IMR-90 (cell line): Measurements from ENCODE around the gene TSPAN31. TPM values are rescaled to one million over a fixed set of nuclear protein-coding genes. Genes with fewer than 3 reads are reported as not detected.

Experiments used
- ATAC-seq: fragments of 200-7000 bp; cut with Tn5 transposase; 2 replicates; pipeline ENCODE4 v1.9.1; 2020; ENCODE audit warnings: low read depth, mild to moderate bottlenecking, moderate library complexity
- BruUV-seq: library from RNA; stranded (reverse); fragments of 400-500 nt; replicated peaks from 2 replicates; lab custom pipeline; 2021; lab: Mats Ljungman, UMichigan
- CTCF ChIA-PET: fragments of 300-600 bp; formaldehyde crosslinking; extraction: SDS; loops from one replicate; lab custom pipeline; 2021; ENCODE audit warnings: antibody characterized with exemption; lab: Yijun Ruan, JAX
- POLR2A ChIA-PET: fragments of 300-600 bp; sonication (Branson Sonifier 250); formaldehyde crosslinking; loops from one replicate; lab custom pipeline; 2022; ENCODE audit warnings: antibody characterized with exemption; ENCODE audit not compliant: unreplicated experiment; lab: Charles Lee
- DNase-seq: peaks from one replicate; pipeline ENCODE4 v3.0.0; 2013
- H2AFZ ChIP-seq: replicated peaks from 2 replicates; pipeline ENCODE3; 2013; ENCODE audit warnings: low read length, mild to moderate bottlenecking; ENCODE audit not compliant: poor library complexity
- H2AK5ac ChIP-seq: 2 replicates; pipeline ENCODE4 v1.6.1; 2013; ENCODE audit warnings: low read depth, low read length, inconsistent platforms
- H2AK9ac ChIP-seq: replicated peaks from 2 replicates; pipeline ENCODE3; 2013; ENCODE audit warnings: mild to moderate bottlenecking, low read depth, low read length, moderate library complexity; ENCODE audit not compliant: poor library complexity
- H2BK120ac ChIP-seq: 2 replicates; pipeline ENCODE4 v1.6.1; 2013; ENCODE audit warnings: low read depth, low read length, inconsistent platforms
- H2BK15ac ChIP-seq: 3 replicates; pipeline ENCODE4 v1.6.1; 2013; ENCODE audit warnings: low read depth, low read length, inconsistent platforms
- H2BK20ac ChIP-seq: 2 replicates; pipeline ENCODE4 v1.6.1; 2013; ENCODE audit warnings: low read depth, mild to moderate bottlenecking, inconsistent platforms, low read length, moderate library complexity
- H2BK5ac ChIP-seq: 2 replicates; pipeline ENCODE4 v1.6.1; 2013; ENCODE audit warnings: mild to moderate bottlenecking, low read depth, low read length, inconsistent platforms; ENCODE audit not compliant: poor library complexity, severe bottlenecking
- H3K14ac ChIP-seq: replicated peaks from 2 replicates; pipeline ENCODE4 v1.6.1; 2013; ENCODE audit warnings: low read depth, low read length, inconsistent platforms
- H3K18ac ChIP-seq: 2 replicates; pipeline ENCODE4 v1.6.1; 2013; ENCODE audit warnings: low read depth, low read length, control low read depth
- H3K23ac ChIP-seq: 2 replicates; pipeline ENCODE4 v1.6.1; 2013; ENCODE audit warnings: low read depth, low read length, inconsistent platforms
- H3K27ac ChIP-seq: 2 replicates; pipeline ENCODE4 v1.5.1; 2013; ENCODE audit warnings: mild to moderate bottlenecking, control low read depth, low read length; ENCODE audit not compliant: insufficient read depth
- H3K27me3 ChIP-seq: 2 replicates; pipeline ENCODE4 v1.6.1; 2013; ENCODE audit warnings: low read length; ENCODE audit not compliant: control insufficient read depth, insufficient read depth
- H3K36me3 ChIP-seq: 2 replicates; pipeline ENCODE4 v1.6.1; 2013; ENCODE audit warnings: low read length, mixed read lengths; ENCODE audit not compliant: control insufficient read depth, insufficient read depth
- H3K4ac ChIP-seq: 2 replicates; pipeline ENCODE4 v1.6.1; 2013; ENCODE audit warnings: low read depth, low read length, inconsistent platforms
- H3K4me1 ChIP-seq: 2 replicates; pipeline ENCODE4 v1.6.1; 2013; ENCODE audit warnings: low read length, mixed read lengths; ENCODE audit not compliant: control insufficient read depth, insufficient read depth
- H3K4me2 ChIP-seq: 2 replicates; pipeline ENCODE4 v1.6.1; 2013; ENCODE audit warnings: low read depth, mild to moderate bottlenecking, control low read depth, low read length, moderate library complexity
- H3K4me3 ChIP-seq: 2 replicates; pipeline ENCODE4 v1.5.1; 2013; ENCODE audit warnings: low read depth, mild to moderate bottlenecking, control low read depth, low read length, moderate library complexity; ENCODE audit not compliant: insufficient read depth
- H3K56ac ChIP-seq: 2 replicates; pipeline ENCODE4 v1.6.1; 2013; ENCODE audit warnings: low read length, inconsistent platforms; ENCODE audit not compliant: insufficient read depth; ENCODE audit errors: extremely low read depth
- H3K79me1 ChIP-seq, 2 experiments: 2 replicates each; pipeline ENCODE4 v1.6.1; 2013; ENCODE audit warnings: low read length in 2 of 2, inconsistent platforms in 1 of 2, low read depth in 1 of 2
- H3K9ac ChIP-seq: 2 replicates; pipeline ENCODE4 v1.6.1; 2013; ENCODE audit warnings: low read depth, low read length, control low read depth
- H3K9me1 ChIP-seq: 2 replicates; pipeline ENCODE4 v1.6.1; 2013; ENCODE audit warnings: low read length, inconsistent platforms; ENCODE audit not compliant: insufficient read depth
- H3K9me3 ChIP-seq: 2 replicates; pipeline ENCODE4 v1.6.1; 2013; ENCODE audit warnings: low read length; ENCODE audit not compliant: control insufficient read depth, insufficient read depth
- H4K20me1 ChIP-seq: 2 replicates; pipeline ENCODE4 v1.6.1; 2013; ENCODE audit warnings: low read length, inconsistent platforms; ENCODE audit not compliant: insufficient read depth
- H4K5ac ChIP-seq: 2 replicates; pipeline ENCODE4 v1.6.1; 2013; ENCODE audit warnings: mild to moderate bottlenecking, low read depth, low read length, control low read depth
- H4K8ac ChIP-seq, 2 experiments: 2 replicates each; pipeline ENCODE4 v1.6.1; 2013; ENCODE audit warnings: low read depth in 2 of 2, low read length in 2 of 2, control low read depth in 1 of 2, inconsistent platforms in 1 of 2
- H4K91ac ChIP-seq: 2 replicates; pipeline ENCODE4 v1.6.1; 2013; ENCODE audit warnings: low read depth, low read length, inconsistent platforms; ENCODE audit not compliant: insufficient read depth
- BHLHE40 ChIP-seq: fragments of 150-350 bp; IDR thresholded peaks from 2 replicates; pipeline ENCODE4 v1.6.1; 2016; ENCODE audit warnings: mild to moderate bottlenecking, low read depth, low read length
- CEBPB ChIP-seq: IDR thresholded peaks from 2 replicates; pipeline ENCODE4 v1.6.1; 2012; ENCODE audit warnings: low read depth, low read length, improper control_type of control experiment
- CHD1 ChIP-seq: IDR thresholded peaks from 2 replicates; pipeline ENCODE4 v1.6.1; 2012; ENCODE audit warnings: low read depth, low read length, improper control_type of control experiment
- CTCF ChIP-seq: conservative IDR thresholded peaks from 2 replicates; pipeline ENCODE4 v1.5.1; 2012; ENCODE audit warnings: mild to moderate bottlenecking, low read depth, low read length, improper control_type of control experiment
- ELK1 ChIP-seq: fragments of 150-350 bp; IDR thresholded peaks from 2 replicates; pipeline ENCODE4 v1.6.1; 2016; ENCODE audit warnings: low read depth, mild to moderate bottlenecking, low read length, moderate library complexity, borderline replicate concordance
- FOS ChIP-seq: fragments of 150-350 bp; IDR thresholded peaks from 2 replicates; pipeline ENCODE4 v1.6.1; 2016; ENCODE audit warnings: low read depth, low read length
- MAFK ChIP-seq: IDR thresholded peaks from 2 replicates; pipeline ENCODE4 v1.6.1; 2012; ENCODE audit warnings: low read depth, low read length, improper control_type of control experiment
- MAZ ChIP-seq: IDR thresholded peaks from 2 replicates; pipeline ENCODE4 v1.6.1; 2012; ENCODE audit warnings: low read depth, mild to moderate bottlenecking, low read length, improper control_type of control experiment, moderate library complexity, borderline replicate concordance
- MXI1 ChIP-seq: IDR thresholded peaks from 2 replicates; pipeline ENCODE4 v1.6.1; 2012; ENCODE audit warnings: low read depth, mild to moderate bottlenecking, low read length, moderate library complexity, borderline replicate concordance
- NFE2L2 ChIP-seq: fragments of 150-350 bp; IDR thresholded peaks from 2 replicates; pipeline ENCODE4 v1.6.1; 2016; ENCODE audit warnings: low read depth, mild to moderate bottlenecking, low read length
- POLR2A ChIP-seq: IDR thresholded peaks from 2 replicates; pipeline ENCODE4 v1.6.1; 2012; ENCODE audit warnings: mild to moderate bottlenecking, low read depth, low read length
- RAD21 ChIP-seq: IDR thresholded peaks from 2 replicates; pipeline ENCODE4 v1.6.1; 2012; ENCODE audit warnings: low read length, improper control_type of control experiment
- RCOR1 ChIP-seq: IDR thresholded peaks from 2 replicates; pipeline ENCODE4 v1.6.1; 2012; ENCODE audit warnings: mild to moderate bottlenecking, low read length, improper control_type of control experiment; ENCODE audit not compliant: insufficient replicate concordance
- RFX5 ChIP-seq: IDR thresholded peaks from 2 replicates; pipeline ENCODE4 v1.8.0; 2012; ENCODE audit warnings: low read depth, mild to moderate bottlenecking, low read length, moderate library complexity
- SMC3 ChIP-seq: fragments of 150-350 bp; IDR thresholded peaks from 2 replicates; pipeline ENCODE4 v1.6.1; 2016; ENCODE audit warnings: low read depth, mild to moderate bottlenecking, antibody characterized with exemption, low read length, moderate library complexity
- WGBS, 2 experiments: methylation state at CpG; one replicate each; pipeline versions ENCODE4 v1.1.5 to v1.1.7; 2013; ENCODE audit warnings: missing lambda C conversion rate in 2 of 2; ENCODE audit not compliant: insufficient read length in 1 of 2; ENCODE audit errors: extremely low coverage in 2 of 2; 5-methylcytosine and 5-hydroxymethylcytosine counted together
- dilution Hi-C: fragments of 300-500 bp; cut with HindIII; formaldehyde crosslinking; loops from one replicate; pipeline ENCODE4 v1.14.3; 2018; ENCODE audit warnings: low sequenced_read_pairs; ENCODE audit not compliant: unreplicated experiment
- in situ Hi-C: fragments of 300-500 bp; cut with MboI; formaldehyde crosslinking; loops from 3 replicates; pipeline ENCODE4 v1.14.3; 2019; ENCODE audit warnings: low sequenced_read_pairs, inconsistent platforms, mixed read lengths
- intact Hi-C: fragments of 100-400 bp; cut with micrococcal nuclease; formaldehyde crosslinking; loops from 2 replicates; pipeline ENCODE4 v1.10.0; 2022
- polyA plus RNA-seq, 3 experiments: library from polyadenylated mRNA; depleted of rRNA; stranded (reverse); fragments of >200 nt; gene quantifications; 2 replicates each; pipeline ENCODE4 v1.2.3, GENCODE V29; 2012; ENCODE audit warnings: low replicate concordance in 1 of 3
- total RNA-seq: library from RNA; depleted of rRNA; stranded (reverse); fragments of >200 nt; gene quantifications from 2 replicates; pipeline ENCODE4 v1.2.3, GENCODE V29; 2012
- TF ChIP-seq, protein P1 (sequence below): fragments of 150-350 bp; IDR thresholded peaks from 2 replicates; pipeline ENCODE4 v1.6.1; 2017; ENCODE audit warnings: mild to moderate bottlenecking, antibody characterized with exemption, low read length, low read depth

TSPAN31 gene
- total and polyA plus RNA-seq, 2 of the 4 experiments (the other 2 are of a cell fraction) = 12.3 to 71.2 TPM

GRCh38 chr12:57734591-57734990, 10.2 kb upstream of the TSPAN31 start:
- Histone ChIP-seq H3K9ac (no peak overlapping the region), H3K9me3 (peaks cover 2% of the 10 kb centered on the region; the same call in 1 of the 2 replicates), H3K27ac (no peak overlapping the region), H2BK5ac (no peak overlapping the region), H3K36me3 (no peaks in the 10 kb centered on the region), H4K8ac (no peak overlapping the region), H3K14ac (no peak overlapping the region), H2BK20ac (no peak overlapping the region), H3K4me1 (0 out of 2 replicates have a peak, but pooled peaks cover 3% of the 10 kb centered on the region), H2AK9ac (peak overlapping the region; percentile 55), H4K91ac (no peak overlapping the region), H3K4me2 (no peak overlapping the region), H4K20me1 (0 out of 2 replicates have a peak, but pooled peaks cover 10% of the 10 kb centered on the region), H3K56ac (no peak overlapping the region), H3K4me3 (no peak overlapping the region), H2AFZ (no peak overlapping the region), H3K4ac (no peak overlapping the region), H2AK5ac (no peak overlapping the region), H2BK15ac (no peak overlapping the region), H3K18ac (no peak overlapping the region), H3K27me3 (peaks cover 82% of the 10 kb centered on the region), H3K79me1 (no peaks in the 10 kb centered on the region), H2BK120ac (no peak overlapping the region), H3K23ac (peak overlapping the region; percentile 71; the same call in 1 of the 2 replicates), H4K5ac (no peak overlapping the region), H3K9me1 (no peaks in the 10 kb centered on the region)
- in situ Hi-C loops = loop anchor here (10.0 kb wide), 1 partner anchor 150 kb away; no protein-coding TSS in a partner anchor
- DNase-seq = no peak
- no peak for ATAC-seq
- POLR2A ChIA-PET = interaction anchor here (1.2 kb wide), 1 partner anchor 8 kb away, joined by 3 read pairs; no protein-coding TSS in a partner anchor
- dilution Hi-C loops = no loop called here
- CTCF ChIA-PET = no interaction called here
- no TSS peak for BruUV-seq
- TF ChIP-seq MAFK (no peak), ELK1 (no peak), MAZ (no peak), CEBPB (no peak), FOS (no peak), RFX5 (no peak), POLR2A (no peak), MXI1 (no peak), BHLHE40 (no peak), CTCF (no peak), NFE2L2 (no peak), RAD21 (no peak), RCOR1 (no peak), SMC3 (no peak), CHD1 (no peak)
- TF ChIP-seq, protein P1, sequence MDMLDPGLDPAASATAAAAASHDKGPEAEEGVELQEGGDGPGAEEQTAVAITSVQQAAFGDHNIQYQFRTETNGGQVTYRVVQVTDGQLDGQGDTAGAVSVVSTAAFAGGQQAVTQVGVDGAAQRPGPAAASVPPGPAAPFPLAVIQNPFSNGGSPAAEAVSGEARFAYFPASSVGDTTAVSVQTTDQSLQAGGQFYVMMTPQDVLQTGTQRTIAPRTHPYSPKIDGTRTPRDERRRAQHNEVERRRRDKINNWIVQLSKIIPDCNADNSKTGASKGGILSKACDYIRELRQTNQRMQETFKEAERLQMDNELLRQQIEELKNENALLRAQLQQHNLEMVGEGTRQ = no peak
- intact Hi-C loops = no loop called here
- no CpG with 5 or more reads among the region's 4 CpGs for WGBS, 2 experiments
